Left lobe of liver (tissue), 2 donors: ENCODE measurements around the gene ATP9A. TPM values are rescaled to one million over a fixed set of nuclear protein-coding genes. Genes with fewer than 3 reads are reported as not detected.
A peak's percentile ranks its signal among the peaks of the same experiment; 100 is the strongest.
"Not testable (repeated sequence)": the region's sequence is repeated elsewhere in the genome, so short reads cannot be mapped to it uniquely, and the experiment has no call there.

Experiments used
- ATAC-seq: fragments of 200-7000 bp; cut with Tn5 transposase; one replicate; pipeline ENCODE4 v1.9.1; 2020; ENCODE audit warnings: mild to moderate bottlenecking, moderate library complexity
- DNase-seq: peaks from one replicate; pipeline ENCODE4 v3.0.0-alpha.2; 2020; ENCODE audit warnings: low spot score
- total RNA-seq: library from RNA; stranded (reverse); gene quantifications from one replicate; pipeline ENCODE4 v1.2.1, GENCODE V29; 2021
- donor health status: DM: no; HTN: no; CAD: no; lungs with moderate emphysema.
- donor health status: DM: no; HTN: yes; CAD: no.

ATP9A gene
- total RNA-seq, 1 donor from 2014 or later, result 12.1 TPM

- no peak for DNase-seq
- no peak for ATAC-seq
Measured at GRCh38 chr20:51696304-51697071, 71.7 kb downstream of the ATP9A start.

GRCh38 chr20:51695574-51696303 is 72.5 kb downstream of the ATP9A start:
- no peak for ATAC-seq
- no peak for DNase-seq

GRCh38 chr20:51692806-51693400 is 75.3 kb downstream of the ATP9A start:
- no peak for ATAC-seq
- no peak for DNase-seq

- no peak for DNase-seq
- ATAC-seq, result no peak
Measured at GRCh38 chr20:51691703-51692102, 76.5 kb downstream of the ATP9A start.

GRCh38 chr20:51688600-51689244 is 79.5 kb downstream of the ATP9A start:
- DNase-seq, result no peak
- no peak for ATAC-seq

- no peak for ATAC-seq
- DNase-seq, result no peak
Measured at GRCh38 chr20:51687630-51688029, 80.6 kb downstream of the ATP9A start.

- no peak for ATAC-seq
- DNase-seq, result no peak
Measured at GRCh38 chr20:51687108-51687507, 81.1 kb downstream of the ATP9A start.

GRCh38 chr20:51685494-51685893 is 82.7 kb downstream of the ATP9A start:
- ATAC-seq, result not testable (repeated sequence)

GRCh38 chr20:51680067-51680749 is 88.0 kb downstream of the ATP9A start:
- no peak for DNase-seq
- ATAC-seq, result no peak

More at GRCh38 chr20:51685494-51685893, 82.7 kb downstream of the ATP9A start:
- DNase-seq, result not testable (repeated sequence)

- DNase-seq, result no peak
Measured at GRCh38 chr20:51679254-51679921, 88.8 kb downstream of the ATP9A start.

GRCh38 chr20:51678026-51678697 is 90.0 kb downstream of the ATP9A start:
- DNase-seq (no peak), ATAC-seq (no peak)

More at GRCh38 chr20:51679254-51679921, 88.8 kb downstream of the ATP9A start:
- no peak for ATAC-seq

GRCh38 chr20:51668947-51669346 is 99.2 kb downstream of the ATP9A start:
- ATAC-seq (no peak), DNase-seq (no peak)

- ATAC-seq (peak; percentile 93), DNase-seq (peak; percentile 64)
Measured at GRCh38 chr20:51668515-51668914, 99.7 kb downstream of the ATP9A start.

- ATAC-seq, result no peak
- DNase-seq, result no peak
Measured at GRCh38 chr20:51667491-51667890, 100.7 kb downstream of the ATP9A start.

- DNase-seq, result no peak
- no peak for ATAC-seq
Measured at GRCh38 chr20:51667002-51667408, 101.2 kb downstream of the ATP9A start.

- no peak for DNase-seq
- no peak for ATAC-seq
Measured at GRCh38 chr20:51666126-51666525, 102.1 kb downstream of the ATP9A start.

GRCh38 chr20:51665543-51666118 is 102.6 kb downstream of the ATP9A start:
- DNase-seq (no peak), ATAC-seq (no peak)

GRCh38 chr20:51661609-51662178 is 106.5 kb downstream of the ATP9A start:
- ATAC-seq (no peak), DNase-seq (no peak)
